GM21360 (cell line): ENCODE data around the gene STRA8.
A peak's percentile ranks its signal among the peaks of the same experiment; 100 is the strongest.

ENCODE experiments used
- ATAC-seq: cut with Tn5 transposase; IDR thresholded peaks from one replicate; pipeline ENCODE4 v1.9.1; 2021; ENCODE audit warnings: mild to moderate bottlenecking, moderate library complexity; ENCODE audit not compliant: unreplicated experiment

Gene STRA8, protein sequence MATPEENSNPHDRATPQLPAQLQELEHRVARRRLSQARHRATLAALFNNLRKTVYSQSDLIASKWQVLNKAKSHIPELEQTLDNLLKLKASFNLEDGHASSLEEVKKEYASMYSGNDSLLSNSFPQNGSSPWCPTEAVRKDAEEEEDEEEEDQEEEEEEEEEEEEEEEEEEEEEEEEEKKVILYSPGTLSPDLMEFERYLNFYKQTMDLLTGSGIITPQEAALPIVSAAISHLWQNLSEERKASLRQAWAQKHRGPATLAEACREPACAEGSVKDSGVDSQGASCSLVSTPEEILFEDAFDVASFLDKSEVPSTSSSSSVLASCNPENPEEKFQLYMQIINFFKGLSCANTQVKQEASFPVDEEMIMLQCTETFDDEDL

DNA sequence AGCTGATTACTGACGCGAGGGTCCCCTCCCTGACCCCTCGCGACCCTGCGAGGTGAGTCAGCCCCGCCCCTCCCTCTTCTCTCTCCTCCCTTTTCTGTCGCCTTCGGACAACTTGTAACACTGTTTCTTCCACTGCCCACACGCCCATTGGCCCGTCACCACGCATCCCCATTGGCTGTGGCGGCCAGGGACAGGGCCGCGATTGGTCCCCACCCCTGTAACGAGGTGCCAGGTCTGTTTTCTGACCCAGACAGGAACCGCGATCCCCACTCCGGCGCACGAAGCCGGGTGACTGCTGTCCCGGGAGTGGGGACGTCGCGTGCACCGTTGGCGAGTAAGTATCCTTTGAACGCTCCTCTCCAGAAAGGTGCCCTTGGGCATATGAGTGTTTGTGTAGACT, at the start of gene STRA8:
Gene STRA8 (plus strand): TSS at position 269 of the 400 bp plus-strand sequence. CDS start 6,687 bp downstream, outside the sequence.
- no peak for ATAC-seq

- ATAC-seq = no peak
Measured at GRCh38 chr7:135184254-135184841, 49.3 kb upstream of the STRA8 start.

GRCh38 chr7:135185471-135186260, 48.0 kb upstream of the STRA8 start:
- ATAC-seq = no peak

- ATAC-seq = no peak
Measured at GRCh38 chr7:135186261-135186540, 47.4 kb upstream of the STRA8 start.

GRCh38 chr7:135186841-135187253, 46.8 kb upstream of the STRA8 start:
- peak; percentile 67 for ATAC-seq

DNA sequence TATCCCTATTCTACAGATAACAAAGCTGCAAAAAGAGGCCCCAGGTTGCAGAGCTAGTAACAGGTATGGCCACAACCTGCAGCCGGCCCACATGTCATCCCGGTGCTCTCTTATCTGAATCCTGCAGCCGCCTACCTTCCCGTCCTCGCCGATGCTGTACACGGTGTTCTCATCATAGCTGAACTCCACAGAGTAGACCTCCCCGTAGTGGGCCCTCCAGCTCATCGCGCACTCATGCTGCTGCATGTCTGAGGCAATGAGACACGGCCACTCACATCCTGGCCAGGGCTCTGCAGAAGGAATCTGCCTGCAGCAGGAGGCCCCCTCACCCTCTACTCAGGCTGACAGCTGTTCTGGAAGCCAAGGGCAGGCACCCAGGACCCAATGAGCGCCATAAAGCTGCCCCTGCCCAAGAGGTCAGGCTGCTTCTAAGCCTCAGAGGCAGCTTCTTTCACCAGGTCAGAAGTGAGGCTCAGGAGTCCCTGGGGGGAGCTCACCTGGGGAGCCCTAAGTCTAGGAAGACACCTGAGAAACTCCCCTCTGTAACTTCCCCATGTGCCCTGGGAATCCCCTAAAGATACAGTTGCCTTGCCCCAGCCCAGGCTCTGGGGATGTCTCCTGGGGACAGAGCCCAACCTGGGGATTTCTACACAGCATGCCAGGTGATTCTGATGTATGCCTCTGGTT, 45.2 kb upstream of the STRA8 start:
- ATAC-seq = peak; percentile 46

- no peak for ATAC-seq
Measured at GRCh38 chr7:135189221-135189662, 44.4 kb upstream of the STRA8 start.

DNA sequence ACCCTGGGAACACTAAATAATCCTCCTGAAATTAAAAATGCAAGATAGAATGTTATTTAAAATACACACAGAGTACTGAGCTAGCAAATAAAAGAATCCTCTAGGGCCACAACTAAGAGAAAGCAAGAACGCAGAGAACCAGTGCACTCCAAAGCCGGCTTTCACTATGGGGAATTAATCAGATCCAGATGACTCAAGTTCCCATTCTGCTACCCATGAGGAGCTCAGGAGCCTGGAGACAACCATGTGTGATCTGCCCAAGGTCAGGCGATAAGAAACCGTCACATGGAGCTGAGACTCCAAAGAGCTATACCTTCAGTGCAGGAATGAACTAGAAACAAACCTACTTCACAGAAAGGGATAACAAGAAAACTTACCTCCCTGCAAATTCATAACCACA, 43.7 kb upstream of the STRA8 start:
- no peak for ATAC-seq

DNA sequence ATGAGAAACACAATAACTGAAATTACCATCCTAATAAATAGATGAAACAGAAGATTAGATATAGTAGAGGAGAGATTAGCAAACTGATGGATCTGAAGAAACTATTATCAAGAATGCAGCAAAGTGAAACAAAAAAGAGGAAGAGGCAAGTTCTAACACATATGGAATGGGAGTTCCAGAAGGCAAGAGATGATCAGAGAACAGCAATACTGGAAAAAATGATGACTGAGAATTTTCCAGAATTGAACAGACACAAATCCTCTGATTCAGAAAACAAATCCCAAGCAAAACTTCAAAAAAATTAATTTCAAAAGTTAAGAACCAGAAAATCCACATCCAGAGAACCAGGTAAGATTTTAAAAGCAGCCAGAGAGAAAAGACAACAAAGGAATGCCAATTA, 42.9 kb upstream of the STRA8 start:
- ATAC-seq = no peak

DNA sequence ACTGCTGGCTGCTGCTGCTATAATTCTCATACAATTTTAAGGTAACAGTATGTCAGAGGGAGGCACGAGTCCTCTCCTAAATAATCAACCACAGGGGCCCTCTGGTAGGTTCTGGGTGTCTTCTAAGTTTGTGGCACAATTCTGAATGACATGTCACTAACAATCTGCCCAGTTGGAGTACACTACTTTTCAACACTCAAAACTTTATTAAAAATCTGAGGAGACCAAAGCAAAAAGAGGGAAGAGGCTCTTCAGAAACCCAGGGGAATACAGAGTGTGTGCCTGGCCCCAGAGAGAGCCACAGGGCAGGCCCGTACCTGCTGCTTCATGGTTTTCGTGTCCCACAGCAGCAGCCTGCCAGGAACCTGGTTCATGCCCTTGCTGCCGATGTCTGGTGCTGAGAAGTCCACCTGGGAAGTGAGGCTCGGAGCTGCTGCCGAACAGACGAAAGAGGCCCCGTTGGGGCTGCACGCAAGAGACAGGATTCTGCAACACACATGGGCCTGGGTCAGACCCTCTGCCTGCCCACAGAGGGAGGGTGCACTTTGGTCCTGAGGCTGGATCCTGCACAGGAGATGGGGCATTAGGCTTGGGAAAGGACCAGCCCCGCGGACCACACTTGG, 40.6 kb upstream of the STRA8 start:
- ATAC-seq = no peak

DNA sequence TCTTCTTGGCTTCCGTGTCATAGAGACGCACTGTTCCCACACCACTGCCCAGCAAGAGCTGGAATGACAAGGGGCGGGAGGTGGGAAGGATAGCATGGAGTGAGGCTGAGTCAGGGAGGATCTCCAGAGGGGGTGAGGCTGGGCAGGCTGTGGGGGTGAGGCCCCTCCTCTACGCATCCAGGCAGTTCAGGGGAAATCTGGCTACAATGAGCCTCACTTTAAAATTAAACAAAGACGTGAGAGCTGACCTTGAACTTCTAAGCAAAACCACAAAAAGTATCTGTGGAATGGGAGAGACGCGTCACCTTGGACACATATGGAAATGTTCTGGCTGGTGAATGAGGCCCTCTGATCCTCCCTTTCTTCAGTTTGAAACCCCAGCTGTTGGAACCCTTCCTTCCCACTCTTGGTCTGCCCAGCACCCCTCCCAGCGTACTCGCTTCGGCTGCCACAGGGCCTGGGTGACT, 40.0 kb upstream of the STRA8 start:
- ATAC-seq = no peak

GRCh38 chr7:135194494-135195095, 39.0 kb upstream of the STRA8 start:
- ATAC-seq = no peak

DNA sequence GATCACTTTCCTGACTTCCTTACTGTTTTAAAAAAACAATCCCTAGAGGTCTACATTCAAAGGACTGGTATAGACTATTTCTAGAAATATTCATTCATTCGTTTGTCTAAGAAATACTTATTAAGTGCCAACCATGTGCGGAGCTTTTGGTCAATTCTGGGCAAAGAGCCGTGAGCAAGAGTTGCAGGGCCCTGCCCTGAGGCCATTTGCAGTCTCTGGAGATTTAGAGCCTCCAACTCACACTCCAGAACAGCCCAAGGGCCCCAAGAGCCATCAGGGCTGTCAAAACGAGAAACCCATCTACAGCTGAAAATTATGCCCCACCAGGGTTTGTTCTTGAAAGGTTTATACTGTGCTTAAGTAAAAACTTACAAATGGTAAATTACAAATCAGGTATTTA, 38.5 kb upstream of the STRA8 start:
- ATAC-seq = no peak

- ATAC-seq = no peak
Measured at GRCh38 chr7:135195968-135196629, 37.5 kb upstream of the STRA8 start.

DNA sequence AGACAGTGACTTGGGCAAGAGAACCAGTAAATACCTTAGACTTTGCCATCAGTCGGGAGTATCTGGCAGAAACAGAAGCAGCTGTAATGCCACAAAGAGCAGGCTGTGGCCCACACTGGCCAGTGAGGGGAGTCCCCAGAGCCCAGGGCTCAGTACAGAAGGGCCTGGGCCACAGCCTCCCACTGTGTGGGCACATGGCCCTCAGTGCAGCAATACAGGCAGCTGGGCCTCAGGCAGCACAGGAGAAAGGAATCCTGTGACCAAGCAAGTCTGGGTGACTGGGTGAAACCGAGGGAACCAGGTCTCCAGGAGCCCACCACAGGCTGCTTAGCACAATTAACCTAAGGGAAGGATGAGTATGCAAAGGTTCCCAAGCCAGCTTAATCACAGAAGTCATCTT, 36.3 kb upstream of the STRA8 start:
- ATAC-seq = no peak

GRCh38 chr7:135197906-135198655, 35.6 kb upstream of the STRA8 start:
- ATAC-seq = no peak

DNA sequence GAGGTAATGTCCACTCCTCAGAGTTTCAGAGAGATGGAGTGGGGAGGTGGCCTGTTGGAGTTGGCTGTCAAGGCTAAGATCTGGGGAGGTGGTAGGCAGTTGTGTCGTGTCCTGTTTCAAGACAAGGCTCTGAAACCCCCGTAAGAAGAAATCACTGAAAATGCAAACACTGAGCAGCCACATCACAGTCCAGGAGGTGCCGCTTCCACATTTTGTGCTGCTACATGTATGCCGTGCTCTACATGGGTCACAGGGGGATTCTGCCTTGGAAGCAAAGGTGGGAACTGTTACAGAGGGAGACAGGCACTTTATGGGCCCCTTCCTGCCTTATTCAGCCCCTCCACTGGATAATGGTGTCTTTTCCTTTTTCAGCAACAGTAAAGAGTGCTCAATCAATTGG, 34.2 kb upstream of the STRA8 start:
- ATAC-seq = no peak

DNA sequence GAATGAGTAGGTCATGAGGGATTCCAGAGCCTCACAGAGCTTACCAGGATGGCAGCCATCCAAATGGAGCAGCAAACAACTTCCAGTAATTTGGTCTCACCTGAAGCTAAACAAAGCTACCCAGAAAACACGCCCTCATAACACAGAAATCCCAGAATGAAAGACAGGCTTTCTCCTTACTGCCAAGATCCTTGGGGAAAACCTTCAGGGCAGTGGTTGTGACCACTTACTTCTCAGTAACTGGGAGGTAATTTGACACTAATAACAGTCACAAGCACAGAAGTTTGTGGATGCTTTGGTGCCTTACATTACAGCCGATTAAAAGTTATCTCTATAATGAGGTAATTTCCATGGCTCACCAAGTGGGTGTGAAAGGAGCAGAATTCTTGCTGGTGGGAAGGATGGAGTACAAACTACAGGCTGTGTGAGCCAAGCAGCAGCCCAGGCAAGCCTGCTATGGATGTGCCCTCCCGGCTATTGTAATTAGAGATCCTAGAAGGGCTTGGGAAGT, 32.8 kb upstream of the STRA8 start:
- ATAC-seq = no peak

DNA sequence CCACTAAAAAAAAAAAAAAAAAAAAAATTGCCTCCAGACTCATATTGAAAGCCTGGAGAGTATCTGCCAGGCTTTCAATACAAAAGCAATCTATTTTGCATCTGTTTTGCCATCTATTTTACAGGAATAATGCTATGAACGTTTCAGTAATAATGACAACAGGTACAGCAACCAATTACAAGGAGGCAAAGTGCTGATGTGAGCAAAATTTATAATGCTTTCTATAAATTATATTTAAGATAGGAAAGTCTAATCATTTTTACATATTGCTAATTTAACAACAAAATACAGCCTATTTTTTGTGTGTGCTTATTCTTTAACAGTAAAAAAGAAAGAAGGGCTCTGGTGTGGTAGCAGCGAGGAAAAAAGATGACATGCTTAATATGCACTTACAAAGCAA, 32.3 kb upstream of the STRA8 start:
- no peak for ATAC-seq
